ENCODE measurements around the gene TMEM190. TPM values are rescaled to one million over a fixed set of nuclear protein-coding genes. Genes with fewer than 3 reads are reported as not detected.

Gene TMEM190
- total and polyA plus RNA-seq, 2 of the 8 experiments (the other 6 are each of a cell fraction or from before 2014, with no cell fraction given) = 1.6 TPM; not detected in 1

DNA sequence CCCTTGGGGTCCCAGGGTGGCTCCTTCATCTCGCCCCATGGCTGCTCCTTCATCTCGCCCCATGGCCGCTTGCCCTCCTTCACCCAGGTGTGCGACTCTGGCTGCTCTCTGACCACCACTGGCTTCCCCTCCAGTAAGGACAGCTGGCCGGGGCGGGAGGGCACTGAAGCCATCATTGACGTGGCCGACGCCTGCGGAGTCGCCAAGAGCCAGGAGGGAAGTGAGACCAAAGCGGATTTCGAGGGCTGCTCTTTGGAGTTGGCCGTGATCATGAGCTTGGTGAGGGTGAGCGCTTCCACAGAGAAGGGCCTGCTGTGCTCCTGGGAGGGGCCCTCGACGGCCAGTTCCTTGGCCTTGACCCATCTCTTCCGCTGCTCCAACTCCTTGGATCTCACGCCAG is 18.1 kb upstream of the TMEM190 start:
- peaks cover 3 to 36% (median 28%) of the 10 kb centered on the region in 4 experiments for H3K27me3 ChIP-seq (replicated peaks in 1 of 4; ENCODE audit: control insufficient read depth in 3 of 4, extremely low read depth in 1 of 4, insufficient read depth in 3 of 4, low read length in 3 of 4)
- no peak overlapping the region for H2BK12ac ChIP-seq (ENCODE audit: low read depth, low read length)
- no peaks in the 10 kb centered on the region for H3K36me3 ChIP-seq (ENCODE audit: control insufficient read depth in 2 of 4, insufficient read depth in 4 of 4, low read length in 3 of 4)
- H2BK20ac ChIP-seq (ENCODE audit: low read length) = no peak overlapping the region
- H2BK15ac ChIP-seq (ENCODE audit: low read length) = peak overlapping the region; percentile 61; the same call in 1 of the 2 replicates
- H3K4me2 ChIP-seq (ENCODE audit: insufficient read depth in 1 of 2, low read depth in 2 of 2, low read length in 2 of 2) = no peak overlapping the region
- no peak overlapping the region for H3K27ac ChIP-seq (ENCODE audit: low read depth, low read length)
- H2BK5ac ChIP-seq (ENCODE audit: low read depth, low read length) = no peak overlapping the region
- H2AK5ac ChIP-seq (ENCODE audit: low read depth, low read length) = no peak overlapping the region
- no peak overlapping the region for H3K9ac ChIP-seq (replicated peaks in 1 of 4; ENCODE audit: extremely low read depth in 1 of 4, low read depth in 3 of 4, low read length in 3 of 4)
- H3K14ac ChIP-seq (ENCODE audit: insufficient read length) = no peak overlapping the region
- ChIA-PET POLR2A (ENCODE audit: partially characterized antibody) (interaction anchor here (0.6 to 6.1 kb wide), 11 partner anchors 9 to 192 kb away, joined by 3 to 30 read pairs (median 3); partner anchors contain the start of genes DNAAF3, TMEM238 and UBE2S), CTCF (ENCODE audit: partially characterized antibody) (interaction anchor here (1.0 to 2.0 kb wide), 5 partner anchors 10 to 67 kb away, joined by 3 to 5 read pairs (median 4); partner anchors contain the start of gene TMEM238)
- no peak for FAIRE-seq
- H4K5ac ChIP-seq (ENCODE audit: insufficient read length, low read depth, low read length) = no peak overlapping the region
- no peak overlapping the region for H2AFZ ChIP-seq (ENCODE audit: low read length)
- no peak overlapping the region for H3K56ac ChIP-seq (replicated peaks; ENCODE audit: insufficient read length, low read depth, low read length)
- H4K20me1 ChIP-seq (replicated peaks in 1 of 2; ENCODE audit: control insufficient read depth in 1 of 2, insufficient read depth in 2 of 2, low read length in 2 of 2) = peaks cover 0 to 1% of the 10 kb centered on the region in 2 experiments
- H3K18ac ChIP-seq (ENCODE audit: extremely low read depth, low read length) = no peak overlapping the region
- no peak overlapping the region for H3K4ac ChIP-seq (replicated peaks; ENCODE audit: insufficient read length, low read depth, low read length)
- DNase-seq (ENCODE audit: low read depth in 1 of 2, low spot score in 2 of 2) = no peak
- H3K9me3 ChIP-seq (ENCODE audit: insufficient read depth in 2 of 2, low read depth in 1 of 2, low read length in 1 of 2) = no peaks in the 10 kb centered on the region
- peaks cover 7% of the 10 kb centered on the region; the same call in 1 of the 2 replicates for H3K23me2 ChIP-seq (ENCODE audit: low read depth, low read length)
- no peak overlapping the region for H3K23ac ChIP-seq (ENCODE audit: insufficient read length)
- no peak overlapping the region for H3K4me3 ChIP-seq (ENCODE audit: extremely low read depth in 1 of 4, insufficient read depth in 2 of 4, low read depth in 3 of 4, low read length in 4 of 4)
- no peaks in the 10 kb centered on the region for H3K79me1 ChIP-seq (ENCODE audit: low read depth, low read length)
- no peaks in the 10 kb centered on the region for H3K79me2 ChIP-seq (ENCODE audit: control insufficient read depth in 1 of 2, insufficient read depth in 2 of 2, low read length in 2 of 2)
- peaks cover 0 to 10% (median 7%) of the 10 kb centered on the region in 4 experiments; a peak in 6 of 7 replicates for H3K4me1 ChIP-seq (replicated peaks in 1 of 4; ENCODE audit: control insufficient read depth in 3 of 4, insufficient read depth in 4 of 4, low read length in 3 of 4)
- H4K91ac ChIP-seq (replicated peaks; ENCODE audit: insufficient read length, low read length) = no peak overlapping the region
- 93% methylated on average over 15 of the region's 19 CpGs; no CpG with 5 or more reads in 1 of the 2 experiments for WGBS, 2 experiments (ENCODE audit: extremely low coverage in 1 of 2, insufficient coverage in 1 of 2, insufficient read length in 1 of 2, insufficient replicate concordance in 2 of 2, low coverage in 1 of 2, low lambda C conversion rate in 2 of 2, missing lambda C conversion rate in 1 of 2)
- no peak overlapping the region for H4K8ac ChIP-seq (ENCODE audit: extremely low read depth, insufficient read depth, low read length)
- H2BK120ac ChIP-seq (replicated peaks; ENCODE audit: low read depth, low read length) = no peak overlapping the region
- TF ChIP-seq KDM1A (IDR thresholded peaks at IDR 0.05; ENCODE audit: borderline replicate concordance, low read length) (no peak), PHF8 (conservative IDR thresholded peaks at IDR 0.05; ENCODE audit: low read depth, low read length) (no peak), SRF (IDR thresholded peaks at IDR 0.05; ENCODE audit: low read depth, low read length) (no peak), BACH1 (IDR thresholded peaks at IDR 0.05; ENCODE audit: low read length) (no peak), CTBP2 (IDR thresholded peaks at IDR 0.05; ENCODE audit: borderline replicate concordance, insufficient read depth, insufficient read length, low read length) (no peak), EGR1 (IDR thresholded peaks at IDR 0.05; ENCODE audit: borderline replicate concordance, low read depth, low read length) (no peak), RXRA (IDR thresholded peaks at IDR 0.05; ENCODE audit: insufficient read depth, low read depth, low read length) (no peak), POLR2AphosphoS5 (IDR thresholded peaks at IDR 0.05; ENCODE audit: low read depth, low read length) (no peak), CREB1 (IDR thresholded peaks at IDR 0.05) (no peak), TBP (IDR thresholded peaks at IDR 0.05; ENCODE audit: low read depth, low read length) (no peak)
- TF ChIP-seq, protein P1, sequence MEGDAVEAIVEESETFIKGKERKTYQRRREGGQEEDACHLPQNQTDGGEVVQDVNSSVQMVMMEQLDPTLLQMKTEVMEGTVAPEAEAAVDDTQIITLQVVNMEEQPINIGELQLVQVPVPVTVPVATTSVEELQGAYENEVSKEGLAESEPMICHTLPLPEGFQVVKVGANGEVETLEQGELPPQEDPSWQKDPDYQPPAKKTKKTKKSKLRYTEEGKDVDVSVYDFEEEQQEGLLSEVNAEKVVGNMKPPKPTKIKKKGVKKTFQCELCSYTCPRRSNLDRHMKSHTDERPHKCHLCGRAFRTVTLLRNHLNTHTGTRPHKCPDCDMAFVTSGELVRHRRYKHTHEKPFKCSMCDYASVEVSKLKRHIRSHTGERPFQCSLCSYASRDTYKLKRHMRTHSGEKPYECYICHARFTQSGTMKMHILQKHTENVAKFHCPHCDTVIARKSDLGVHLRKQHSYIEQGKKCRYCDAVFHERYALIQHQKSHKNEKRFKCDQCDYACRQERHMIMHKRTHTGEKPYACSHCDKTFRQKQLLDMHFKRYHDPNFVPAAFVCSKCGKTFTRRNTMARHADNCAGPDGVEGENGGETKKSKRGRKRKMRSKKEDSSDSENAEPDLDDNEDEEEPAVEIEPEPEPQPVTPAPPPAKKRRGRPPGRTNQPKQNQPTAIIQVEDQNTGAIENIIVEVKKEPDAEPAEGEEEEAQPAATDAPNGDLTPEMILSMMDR (IDR thresholded peaks at IDR 0.05; ENCODE audit: control extremely low read depth in 1 of 3, insufficient read depth in 1 of 3, low read depth in 1 of 3, low read length in 3 of 3) = no peak
